HG03039 (cell line): ENCODE measurements around the gene AATF.

ENCODE experiments used
- ATAC-seq: cut with Tn5 transposase; IDR thresholded peaks from one replicate; pipeline ENCODE4 v1.9.1; 2021; ENCODE audit warnings: mild to moderate bottlenecking, moderate library complexity; ENCODE audit not compliant: unreplicated experiment

The AATF gene

GRCh38 chr17:36977568-36977967, 28.8 kb downstream of the AATF start:
- ATAC-seq = no peak

GRCh38 chr17:36978810-36979564, 30.2 kb downstream of the AATF start:
- no peak for ATAC-seq

DNA sequence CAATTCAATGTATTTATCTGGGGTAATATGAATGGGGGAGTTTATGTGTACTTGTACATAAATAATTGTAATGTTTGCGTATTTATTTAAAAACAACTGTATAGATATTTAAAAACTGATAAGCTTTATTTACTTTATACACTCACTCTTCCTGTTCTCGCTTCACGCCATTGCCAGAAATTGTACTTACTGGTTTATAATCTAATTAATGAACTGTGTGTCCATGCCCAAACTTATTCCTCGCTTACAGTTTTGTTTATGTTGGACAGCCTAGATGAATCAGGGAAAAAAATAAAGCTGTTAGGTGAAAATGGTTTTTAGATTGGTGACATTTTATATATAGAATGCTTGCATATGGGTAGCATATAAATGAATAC, 30.8 kb downstream of the AATF start:
- ATAC-seq = no peak

DNA sequence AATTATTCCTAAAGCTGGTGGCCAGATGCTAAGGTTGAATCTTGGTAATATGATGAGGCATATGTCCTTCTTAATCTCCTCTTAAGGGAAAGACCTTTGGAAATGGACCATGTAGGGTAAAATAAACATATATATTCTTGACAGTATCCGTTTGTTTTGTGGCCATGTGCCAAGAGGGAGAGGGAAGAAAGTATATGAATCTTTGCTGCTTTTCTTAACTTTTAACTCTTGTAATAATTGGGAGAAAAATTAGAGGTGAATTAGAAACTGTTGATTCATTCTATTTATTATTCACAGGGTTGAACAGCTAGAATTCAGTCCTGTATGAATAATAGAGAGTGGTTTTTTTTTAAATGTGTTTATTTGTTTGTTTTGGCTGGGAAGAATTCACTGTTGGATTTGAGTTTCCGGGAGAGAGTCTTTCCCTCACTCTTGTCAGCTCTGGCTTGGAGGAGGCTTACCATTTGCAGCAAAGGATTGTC, 31.6 kb downstream of the AATF start:
- ATAC-seq = no peak

GRCh38 chr17:36983618-36984017, 34.9 kb downstream of the AATF start:
- ATAC-seq = no peak

GRCh38 chr17:36989173-36989572, 40.4 kb downstream of the AATF start:
- ATAC-seq = no peak

DNA sequence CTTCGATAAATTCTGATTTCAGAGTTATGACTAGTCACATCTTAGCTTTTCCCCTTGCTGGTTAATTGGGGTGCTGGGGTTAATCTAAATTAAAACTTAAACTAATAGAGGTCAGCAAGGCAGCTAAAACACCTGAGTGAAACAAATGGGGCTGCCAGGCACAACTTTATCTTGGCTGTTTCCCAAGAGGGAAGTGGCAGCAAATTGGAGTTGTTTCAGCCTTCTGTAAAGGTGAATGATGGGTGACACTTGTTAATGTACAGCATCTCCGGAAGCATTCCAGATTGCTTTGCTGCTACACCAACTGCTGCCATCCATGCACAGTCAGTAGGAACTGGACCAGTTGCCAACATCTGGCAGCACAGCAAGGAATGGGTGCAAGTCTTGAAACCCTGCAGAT, 43.9 kb downstream of the AATF start:
- no peak for ATAC-seq

DNA sequence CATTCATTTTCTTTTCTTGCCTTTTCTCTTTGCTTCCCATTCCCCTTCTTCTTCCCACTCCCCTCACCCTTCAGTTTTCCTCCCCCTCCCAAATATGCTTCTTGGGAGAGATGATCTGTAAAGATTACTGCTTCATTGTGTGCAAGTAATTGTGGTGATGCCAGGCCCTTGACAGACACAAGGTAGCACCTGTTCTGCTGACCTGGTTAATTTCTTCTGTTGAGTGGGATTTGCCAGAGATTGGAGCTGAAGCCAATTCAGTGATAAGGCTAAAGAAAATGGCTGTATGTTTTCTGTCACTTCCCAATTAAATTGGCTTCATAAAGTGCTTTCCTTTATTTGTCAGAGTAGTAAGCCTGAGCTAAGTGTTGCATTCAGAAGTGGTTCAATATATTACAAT, 44.5 kb downstream of the AATF start:
- ATAC-seq = no peak

DNA sequence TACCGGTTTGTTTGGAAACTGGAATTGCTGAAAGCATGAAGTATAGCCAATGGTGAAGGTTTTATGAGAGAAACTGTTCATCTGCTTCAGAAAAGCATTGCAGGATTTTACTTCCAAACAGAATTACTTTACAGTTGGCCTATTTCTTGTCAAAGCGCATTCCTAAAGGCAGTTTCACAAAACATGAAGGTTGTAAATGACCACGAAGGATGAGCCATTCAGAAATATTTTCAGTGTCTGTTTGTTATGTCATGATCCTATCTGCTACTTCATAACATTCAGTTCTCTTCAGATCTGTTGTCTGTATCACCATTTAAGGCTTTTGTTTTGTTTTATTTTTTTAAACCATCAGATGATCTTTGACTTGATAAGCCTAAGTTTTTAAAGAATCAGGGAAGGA, 45.7 kb downstream of the AATF start:
- ATAC-seq = no peak

- no peak for ATAC-seq
Observed at GRCh38 chr17:36999471-36999870, 50.7 kb downstream of the AATF start.

DNA sequence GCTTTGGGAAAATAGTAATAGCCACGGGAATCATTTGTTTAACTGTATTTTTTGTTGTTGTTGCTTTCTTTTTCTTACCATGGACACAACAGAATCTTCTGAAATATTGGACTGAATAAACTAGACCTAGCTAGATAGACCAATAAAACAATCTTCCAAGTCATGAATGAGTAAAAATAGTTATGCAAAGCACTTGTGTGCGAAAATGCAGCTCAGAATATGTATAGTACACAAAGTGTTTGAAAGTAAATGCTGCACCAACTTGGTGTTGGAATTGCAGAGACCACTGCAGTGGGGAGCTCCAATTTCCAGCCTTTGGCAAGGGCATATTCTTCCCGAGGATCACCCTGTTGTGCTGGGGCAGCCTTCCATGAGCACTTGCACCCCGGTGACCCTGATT, 68.0 kb downstream of the AATF start:
- no peak for ATAC-seq

- ATAC-seq = no peak
Observed at GRCh38 chr17:37017404-37017803, 68.7 kb downstream of the AATF start.

DNA sequence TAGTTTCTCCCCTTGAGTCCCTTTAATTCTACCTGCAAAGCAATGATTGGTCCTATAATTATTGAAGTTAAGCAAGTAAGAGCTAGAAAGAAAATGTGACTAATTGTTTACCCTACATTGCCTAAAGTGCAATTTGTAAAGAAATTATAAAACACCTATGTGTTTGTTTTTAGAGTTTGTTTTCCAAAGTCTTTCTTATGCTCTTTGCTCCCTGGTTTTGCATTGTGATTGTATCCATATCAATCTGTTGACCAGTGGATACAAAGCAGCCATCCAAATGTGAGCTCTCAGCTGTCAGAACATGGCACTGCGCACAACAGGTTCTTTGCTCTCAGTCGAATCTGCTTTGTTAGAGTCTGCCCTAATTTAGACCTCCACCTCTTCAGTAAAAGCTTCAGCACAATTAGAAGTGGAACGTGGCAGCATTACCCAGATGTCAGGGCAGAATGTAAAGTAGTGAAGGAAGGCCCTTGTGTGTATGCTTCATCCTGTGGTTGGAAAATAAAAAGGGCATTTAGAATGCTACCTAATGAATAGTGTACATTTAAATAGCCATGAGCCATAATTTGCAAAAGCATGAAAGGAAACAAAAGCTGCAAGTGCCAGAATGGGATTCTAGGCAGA, 70.5 kb downstream of the AATF start:
- ATAC-seq = no peak

- no peak for ATAC-seq
Observed at GRCh38 chr17:37019741-37020129, 71.0 kb downstream of the AATF start.

GRCh38 chr17:37024181-37024637, 75.5 kb downstream of the AATF start:
- ATAC-seq = no peak

DNA sequence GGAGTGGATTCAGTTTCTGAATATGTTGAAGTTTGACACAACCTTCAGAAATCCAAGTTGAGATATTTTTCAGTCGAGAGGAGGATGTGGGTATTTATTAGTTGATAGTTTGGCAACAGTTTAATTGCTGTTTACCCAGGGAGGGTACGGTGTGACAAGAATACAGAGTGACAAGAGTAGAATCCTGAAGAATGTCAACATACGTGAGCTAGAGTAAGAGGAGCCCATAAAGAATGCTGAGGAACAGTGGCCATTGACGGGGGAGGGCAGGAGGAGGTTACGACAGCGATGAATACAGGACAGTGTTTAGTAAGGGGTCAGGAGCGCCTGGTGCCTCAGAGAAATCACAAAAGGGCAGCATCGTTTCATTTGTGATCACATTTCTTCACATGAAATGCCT, 76.5 kb downstream of the AATF start:
- ATAC-seq = no peak

GRCh38 chr17:37025847-37026530, 77.2 kb downstream of the AATF start:
- ATAC-seq = no peak

DNA sequence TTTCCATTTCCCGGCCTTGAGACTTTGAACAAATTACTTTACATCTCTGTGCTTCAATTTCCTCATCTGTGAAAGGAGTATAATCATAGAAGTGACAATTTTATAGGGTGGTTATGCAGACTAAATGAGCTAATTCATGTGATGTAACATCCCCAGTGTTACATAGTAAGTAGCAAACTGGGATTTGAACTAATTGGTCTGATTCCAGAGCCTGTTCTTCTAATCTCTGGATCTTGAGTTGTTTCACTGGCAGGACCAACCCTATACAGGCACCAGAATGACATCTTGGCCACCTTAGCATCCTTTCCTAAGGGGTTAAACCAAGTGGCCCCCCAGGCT, 77.7 kb downstream of the AATF start:
- no peak for ATAC-seq

DNA sequence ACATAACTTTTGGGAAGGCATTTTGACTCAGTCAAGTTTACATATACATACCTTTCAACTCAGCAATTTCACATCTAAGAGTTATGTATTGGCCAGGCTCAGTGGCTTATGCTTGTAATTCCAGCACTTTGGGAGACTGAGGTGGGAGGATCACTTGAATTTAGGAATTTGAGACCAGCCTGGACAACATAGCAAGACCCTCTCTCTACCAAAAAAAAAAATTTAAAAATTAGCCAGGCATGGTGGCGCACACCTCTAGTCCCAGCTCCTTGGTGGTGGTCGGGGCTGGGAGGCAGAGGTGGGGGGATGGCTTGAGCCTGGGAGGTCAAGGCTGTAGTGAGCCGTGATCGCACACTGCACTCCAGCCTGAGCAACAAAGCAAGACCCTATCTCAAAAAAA, 79.3 kb downstream of the AATF start:
- ATAC-seq = no peak

- ATAC-seq = no peak
Observed at GRCh38 chr17:37031493-37032083, 82.8 kb downstream of the AATF start.

DNA sequence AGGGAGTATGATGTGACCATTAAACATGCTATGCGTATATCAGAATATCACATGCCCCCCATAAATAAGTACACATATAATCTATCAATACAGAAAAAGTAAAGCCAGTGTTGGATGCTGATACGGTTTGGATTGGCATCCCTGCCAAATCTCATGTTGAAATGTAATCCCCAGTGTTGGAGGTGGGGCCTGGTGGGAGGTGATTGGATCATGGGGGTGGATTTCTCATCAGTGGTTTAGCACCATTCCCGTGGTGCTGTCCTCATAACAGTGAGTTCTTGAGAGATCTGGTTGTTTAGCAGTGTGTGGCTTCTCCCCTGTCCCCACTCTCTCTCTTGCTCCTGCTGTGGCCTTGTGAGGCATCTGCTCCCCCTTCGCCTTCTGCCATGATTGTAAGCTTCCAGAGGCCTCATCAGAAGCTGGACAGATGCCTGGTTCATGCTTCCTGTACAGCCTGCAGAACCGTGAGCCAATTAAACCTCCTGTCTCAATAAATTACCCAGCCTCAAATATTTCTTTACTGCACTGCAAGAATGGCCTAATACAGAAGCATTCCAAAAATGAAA, 88.9 kb downstream of the AATF start:
- ATAC-seq = no peak
